Activated CD8-positive, alpha-beta memory T cell treated with anti-CD3 and anti-CD28 coated beads, Interleukin-2, amount 10 ng/mL, durations not matched to agents 7 days and 5 days (primary cell): ENCODE results near the gene CXCR5. TPM values are rescaled to one million over a fixed set of nuclear protein-coding genes. Genes with fewer than 3 reads are reported as not detected.
"Not testable (repeated sequence)": the region's sequence is repeated elsewhere in the genome, so short reads cannot be mapped to it uniquely, and the experiment has no call there.

Experiments used
- ATAC-seq: fragments of 150-1000 bp; cut with Tn5 transposase; one replicate; pipeline ENCODE4 v1.10.0; 2021; ENCODE audit warnings: moderate library complexity
- CTCF ChIA-PET: fragments of 350-600 bp; sonication (Branson Sonifier 250); formaldehyde crosslinking; loops from one replicate; lab custom pipeline; 2021; ENCODE audit warnings: antibody characterized with exemption; lab: Charles Lee
- DNase-seq: peaks from one replicate; pipeline ENCODE4 v3.0.0-alpha.2; 2020
- H3K27ac Mint-ChIP-seq: one replicate; pipeline ENCODE4 v1.8.0; 2021; ENCODE audit warnings: mild to moderate bottlenecking, mixed read lengths
- H3K27me3 Mint-ChIP-seq: one replicate; pipeline ENCODE4 v1.8.0; 2021; ENCODE audit warnings: mixed read lengths
- H3K36me3 Mint-ChIP-seq: one replicate; pipeline ENCODE4 v1.8.0; 2021; ENCODE audit warnings: mild to moderate bottlenecking, mixed read lengths
- H3K4me1 Mint-ChIP-seq: one replicate; pipeline ENCODE4 v1.8.0; 2021; ENCODE audit warnings: mixed read lengths
- H3K4me3 Mint-ChIP-seq: one replicate; pipeline ENCODE4 v1.8.0; 2021; ENCODE audit warnings: mild to moderate bottlenecking, moderate library complexity, mixed read lengths
- H3K9me3 Mint-ChIP-seq: one replicate; pipeline ENCODE4 v1.8.0; 2022; ENCODE audit warnings: low read depth, mixed read lengths
- total RNA-seq, 2 experiments: library from RNA; stranded (reverse); gene quantifications; one replicate each; pipeline ENCODE4 v1.2.3, GENCODE V29; 2021

CXCR5 gene
- total RNA-seq, result under 1 TPM in 1 of 2 experiments, not detected in 1; 0.30 TPM

DNA sequence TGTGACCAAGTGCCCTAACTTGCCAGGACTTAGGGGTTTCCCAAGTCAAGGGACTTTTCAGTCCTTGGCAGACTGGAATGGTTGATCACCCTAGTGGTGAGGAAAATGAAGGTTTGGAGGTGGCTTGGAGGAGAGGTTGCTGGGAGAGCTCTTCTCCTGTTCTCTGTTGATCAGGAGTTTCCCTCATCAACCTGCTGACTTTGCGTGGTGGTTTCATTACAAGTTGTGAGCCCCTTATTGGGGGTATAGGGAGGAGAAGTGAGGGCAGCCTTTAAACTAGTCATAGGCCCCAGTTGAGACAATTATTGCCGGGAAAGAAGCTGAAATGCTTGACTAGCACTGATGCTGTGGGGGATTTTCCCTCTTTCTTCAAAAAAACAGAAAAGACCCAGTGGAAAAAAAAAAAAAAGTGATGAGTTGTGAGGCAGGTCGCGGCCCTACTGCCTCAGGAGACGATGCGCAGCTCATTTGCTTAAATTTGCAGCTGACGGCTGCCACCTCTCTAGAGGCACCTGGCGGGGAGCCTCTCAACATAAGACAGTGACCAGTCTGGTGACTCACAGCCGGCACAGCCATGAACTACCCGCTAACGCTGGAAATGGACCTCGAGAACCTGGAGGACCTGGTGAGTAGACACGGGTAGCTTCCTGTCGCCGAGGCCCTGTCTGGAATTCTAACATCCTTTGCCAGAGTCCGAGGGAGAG, at the start of gene CXCR5:
Gene CXCR5 (plus strand): TSS at position 525 of the 704 bp plus-strand sequence. CDS start 50 bp downstream, at position 575.
- Mint-ChIP-seq H3K36me3 (no peaks in the 10 kb centered on the region), H3K27ac (no peak within 1 kb of the TSS), H3K9me3 (no peaks in the 10 kb centered on the region), H3K4me1 (peaks cover 21% of the 10 kb centered on the region), H3K4me3 (no peak within 1 kb of the TSS), H3K27me3 (peaks cover 11% of the 10 kb centered on the region)
- DNase-seq (no peak), ATAC-seq (no peak)
- CTCF ChIA-PET, result interaction anchor here (1.1 to 2.0 kb wide), 4 partner anchors 8 to 95 kb away, joined by 3 to 5 read pairs (median 4); no protein-coding TSS in a partner anchor

GRCh38 chr11:118834427-118835028, 49.2 kb upstream of the CXCR5 start:
- Mint-ChIP-seq H3K36me3 (no peaks in the 10 kb centered on the region), H3K4me3 (peak overlapping the region; percentile 56), H3K27me3 (no peaks in the 10 kb centered on the region), H3K27ac (peak overlapping the region; percentile 61), H3K4me1 (peaks cover 10% of the 10 kb centered on the region), H3K9me3 (no peaks in the 10 kb centered on the region)
- peak; percentile 45 for ATAC-seq
- CTCF ChIA-PET, result interaction anchor here (0.8 to 1.2 kb wide), 3 partner anchors 32 to 145 kb away, joined by 3 to 6 read pairs (median 4); no protein-coding TSS in a partner anchor
- no peak for DNase-seq

DNA sequence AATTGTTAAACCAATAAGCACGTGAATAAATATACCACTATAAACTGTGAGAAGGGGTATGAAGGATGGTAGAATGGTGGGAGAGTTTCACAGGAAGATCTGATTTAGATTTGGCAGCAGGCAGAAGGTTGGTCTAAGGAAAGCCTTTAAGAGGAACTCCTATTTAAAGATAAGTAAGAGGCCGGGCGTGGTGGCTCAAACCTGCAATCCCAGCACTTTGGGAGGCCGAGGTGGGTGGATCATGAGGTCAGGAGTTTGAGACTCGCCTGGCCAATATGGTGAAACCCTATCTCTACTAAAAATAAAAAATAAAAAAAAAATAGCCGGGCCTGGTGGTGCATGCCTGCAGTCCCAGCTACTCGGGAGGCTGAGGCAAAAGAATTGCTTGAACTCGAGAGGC, 45.8 kb upstream of the CXCR5 start:
- Mint-ChIP-seq H3K27me3 (no peaks in the 10 kb centered on the region), H3K9me3 (no peaks in the 10 kb centered on the region), H3K4me3 (no peak overlapping the region), H3K27ac (no peak overlapping the region), H3K4me1 (peaks cover 29% of the 10 kb centered on the region), H3K36me3 (peaks cover 3% of the 10 kb centered on the region)
- CTCF ChIA-PET, result no interaction called here
- DNase-seq (no peak), ATAC-seq (no peak)

- DNase-seq (no peak), ATAC-seq (no peak)
- Mint-ChIP-seq H3K4me1 (peaks cover 37% of the 10 kb centered on the region), H3K27me3 (no peaks in the 10 kb centered on the region), H3K27ac (peak overlapping the region; percentile 37), H3K9me3 (no peaks in the 10 kb centered on the region), H3K4me3 (no peak overlapping the region), H3K36me3 (peaks cover 3% of the 10 kb centered on the region)
- CTCF ChIA-PET, result no interaction called here
These were observed 44.7 kb upstream of the CXCR5 start for GRCh38 chr11:118838905-118839553.

DNA sequence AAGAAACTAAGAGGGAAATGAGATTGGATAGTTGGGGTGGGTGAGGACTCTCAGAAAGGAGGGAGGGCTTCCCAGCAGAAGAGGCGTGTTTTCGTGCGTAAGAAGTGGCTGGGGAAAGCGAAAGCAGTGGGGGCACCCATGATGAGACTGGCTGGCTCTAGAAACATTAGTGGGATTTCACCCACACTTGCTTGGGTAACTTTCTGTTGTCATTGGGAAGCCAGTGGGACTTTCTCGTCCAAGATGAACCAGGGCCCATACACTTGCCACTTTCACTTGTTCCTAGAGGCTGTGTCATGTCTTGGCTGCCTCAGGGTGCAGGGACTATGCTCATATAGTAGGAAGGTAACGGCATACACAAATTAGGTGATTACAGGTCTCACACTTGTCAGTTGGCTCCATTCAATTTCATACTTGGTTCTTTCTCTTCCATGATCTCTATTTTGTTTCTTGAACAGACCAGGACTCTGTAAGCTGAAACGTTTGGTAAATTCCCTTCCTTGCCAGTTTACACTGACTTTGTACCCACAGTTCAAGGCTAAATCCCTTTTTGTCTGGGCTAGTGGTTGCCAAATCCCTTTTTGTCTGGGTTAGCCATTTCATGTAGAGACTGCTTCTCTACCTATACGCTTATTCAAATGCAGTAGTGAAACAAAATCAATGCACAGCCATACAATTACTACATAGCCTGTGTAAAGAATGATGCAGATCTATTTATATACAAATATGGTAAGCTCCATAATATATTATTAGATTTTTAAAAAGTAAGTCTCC, 42.0 kb upstream of the CXCR5 start:
- H3K4me3 Mint-ChIP-seq, result peak overlapping the region; percentile 72
- H3K27ac Mint-ChIP-seq, result peak overlapping the region; percentile 86
- CTCF ChIA-PET, result no interaction called here
- H3K36me3 Mint-ChIP-seq, result peaks cover 3% of the 10 kb centered on the region
- ATAC-seq (peak; percentile 95), DNase-seq (peak; percentile 80)
- no peaks in the 10 kb centered on the region for H3K9me3 Mint-ChIP-seq
- H3K4me1 Mint-ChIP-seq, result peaks cover 37% of the 10 kb centered on the region
- H3K27me3 Mint-ChIP-seq, result no peaks in the 10 kb centered on the region

GRCh38 chr11:118842369-118842768, 41.3 kb upstream of the CXCR5 start:
- H3K4me3 Mint-ChIP-seq, result no peak overlapping the region
- no peak for DNase-seq
- H3K27ac Mint-ChIP-seq, result no peak overlapping the region
- no peak for ATAC-seq
- no peaks in the 10 kb centered on the region for H3K27me3 Mint-ChIP-seq
- H3K4me1 Mint-ChIP-seq, result peaks cover 37% of the 10 kb centered on the region
- H3K9me3 Mint-ChIP-seq, result no peaks in the 10 kb centered on the region
- H3K36me3 Mint-ChIP-seq, result peaks cover 3% of the 10 kb centered on the region
- CTCF ChIA-PET, result no interaction called here

DNA sequence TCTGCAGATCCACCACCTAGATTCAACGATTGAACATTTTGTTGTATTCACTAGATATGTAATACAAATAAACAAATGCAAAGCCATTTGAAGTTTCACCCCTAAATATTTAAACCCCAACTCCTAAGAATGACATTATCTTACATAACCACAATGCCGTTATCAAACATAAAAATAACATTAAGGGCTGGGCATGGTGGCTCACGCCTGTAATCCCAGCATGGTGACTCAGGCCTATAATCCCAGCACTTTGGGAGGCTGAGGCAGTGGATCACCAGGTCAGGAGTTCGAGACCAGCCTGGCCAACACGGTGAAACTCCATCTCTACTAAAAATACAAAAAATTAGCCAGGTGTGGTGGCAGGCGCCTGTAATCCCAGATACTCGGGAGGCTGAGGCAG, 40.8 kb upstream of the CXCR5 start:
- not testable (repeated sequence) for H3K4me3 Mint-ChIP-seq, H3K9me3 Mint-ChIP-seq

DNA sequence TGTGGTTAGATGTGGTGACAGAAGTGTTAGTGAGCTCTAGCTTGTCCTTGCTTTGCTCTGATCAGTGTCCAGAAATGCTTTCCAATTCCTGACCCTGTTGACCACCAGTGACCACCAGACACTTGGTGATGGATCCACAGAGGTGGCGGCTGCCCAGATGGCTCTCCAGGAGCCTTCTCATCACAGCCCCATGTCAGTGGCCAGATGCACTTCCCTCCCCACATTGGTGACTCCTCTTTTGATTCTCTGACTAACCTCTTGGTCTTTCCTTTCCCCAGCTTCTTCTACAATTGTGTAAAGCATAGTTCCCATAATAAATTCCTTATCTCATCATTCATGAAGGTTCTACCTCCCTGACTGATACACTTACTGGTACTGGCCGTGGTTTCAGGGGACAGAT, 40.1 kb upstream of the CXCR5 start:
- CTCF ChIA-PET, result interaction anchor here (1.2 to 2.4 kb wide), 2 partner anchors 26 to 52 kb away, joined by 4 to 11 read pairs; partner anchors contain the start of gene DDX6
- peaks cover 3% of the 10 kb centered on the region for H3K36me3 Mint-ChIP-seq
- no peak overlapping the region for H3K27ac Mint-ChIP-seq
- DNase-seq (no peak), ATAC-seq (no peak)
- H3K4me3 Mint-ChIP-seq, result no peak overlapping the region
- no peaks in the 10 kb centered on the region for H3K9me3 Mint-ChIP-seq
- peaks cover 37% of the 10 kb centered on the region for H3K4me1 Mint-ChIP-seq
- no peaks in the 10 kb centered on the region for H3K27me3 Mint-ChIP-seq

More for the DNA sequence above, 40.8 kb upstream of the CXCR5 start:
- CTCF ChIA-PET, ATAC-seq, H3K27me3 Mint-ChIP-seq, H3K36me3 Mint-ChIP-seq, DNase-seq, H3K27ac Mint-ChIP-seq: not testable (repeated sequence)
- peaks cover 37% of the 10 kb centered on the region for H3K4me1 Mint-ChIP-seq

- H3K27ac Mint-ChIP-seq, result peak overlapping the region; percentile 74
- H3K4me3 Mint-ChIP-seq, result no peak overlapping the region
- H3K27me3 Mint-ChIP-seq, result peaks cover 2% of the 10 kb centered on the region
- DNase-seq, result peak; percentile 50
- H3K4me1 Mint-ChIP-seq, result peaks cover 35% of the 10 kb centered on the region
- H3K9me3 Mint-ChIP-seq, result no peaks in the 10 kb centered on the region
- CTCF ChIA-PET, result interaction anchor here (0.6 to 2.4 kb wide), 5 partner anchors 25 to 155 kb away, joined by 3 to 11 read pairs (median 3); no protein-coding TSS in a partner anchor
- peaks cover 3% of the 10 kb centered on the region for H3K36me3 Mint-ChIP-seq
- peak; percentile 55 for ATAC-seq
These were observed 38.3 kb upstream of the CXCR5 start for GRCh38 chr11:118845369-118845768.

DNA sequence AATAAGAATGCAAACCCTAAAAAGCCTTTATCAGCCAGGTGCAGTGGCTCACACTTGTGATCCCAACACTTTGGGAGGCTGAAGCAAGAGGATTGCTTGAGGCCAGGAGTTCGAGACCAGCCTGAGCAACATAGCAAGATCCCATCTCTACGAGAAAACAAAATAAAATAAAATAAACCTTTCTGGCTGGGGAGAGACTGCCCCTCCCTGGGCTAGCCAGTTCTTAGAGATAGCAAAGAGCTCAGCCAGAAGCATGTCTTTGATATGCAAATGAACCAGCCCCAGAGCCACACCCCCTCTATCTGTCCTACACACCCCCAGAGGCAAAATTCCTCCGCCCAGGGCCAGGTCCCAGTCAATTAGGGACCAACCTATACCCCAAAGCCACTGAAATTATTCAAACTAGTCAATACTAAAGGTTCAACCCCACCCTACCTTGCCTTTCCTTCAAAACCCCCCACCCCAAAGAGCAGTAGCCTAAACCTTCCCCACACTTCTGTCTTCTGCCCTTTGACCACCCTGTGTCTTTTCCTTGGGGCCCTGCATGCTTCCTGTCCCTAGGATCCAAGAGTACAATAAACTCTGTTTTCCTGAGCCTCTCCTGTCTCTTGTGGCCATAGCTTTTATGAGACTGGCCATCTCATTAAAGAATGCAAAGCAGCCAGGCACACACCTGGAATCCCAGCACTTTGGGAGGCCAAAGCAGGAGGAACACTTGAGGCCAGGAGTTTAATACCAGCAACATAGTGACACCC, 37.3 kb upstream of the CXCR5 start:
- no peak overlapping the region for H3K27ac Mint-ChIP-seq
- H3K4me3 Mint-ChIP-seq, result no peak overlapping the region
- DNase-seq, result no peak
- H3K4me1 Mint-ChIP-seq, result peaks cover 30% of the 10 kb centered on the region
- CTCF ChIA-PET, result no interaction called here
- peaks cover 3% of the 10 kb centered on the region for H3K36me3 Mint-ChIP-seq
- ATAC-seq, result no peak
- H3K27me3 Mint-ChIP-seq, result peaks cover 2% of the 10 kb centered on the region
- no peaks in the 10 kb centered on the region for H3K9me3 Mint-ChIP-seq

- Mint-ChIP-seq H3K27ac (no peak overlapping the region), H3K9me3 (no peaks in the 10 kb centered on the region), H3K4me3 (no peak overlapping the region), H3K36me3 (no peaks in the 10 kb centered on the region), H3K27me3 (peaks cover 2% of the 10 kb centered on the region), H3K4me1 (peaks cover 17% of the 10 kb centered on the region)
- ATAC-seq (no peak), DNase-seq (no peak)
- CTCF ChIA-PET, result interaction anchor here (0.7 to 2.4 kb wide), 2 partner anchors 11 to 20 kb away, joined by 3 to 6 read pairs; no protein-coding TSS in a partner anchor
These were observed 33.9 kb upstream of the CXCR5 start for GRCh38 chr11:118849825-118850224.

GRCh38 chr11:118851970-118852369, 31.7 kb upstream of the CXCR5 start:
- CTCF ChIA-PET, result interaction anchor here (2.4 kb wide), 1 partner anchor 18 kb away, joined by 6 read pairs; no protein-coding TSS in a partner anchor
- Mint-ChIP-seq H3K4me3 (no peak overlapping the region), H3K9me3 (no peaks in the 10 kb centered on the region), H3K27ac (no peak overlapping the region), H3K4me1 (peaks cover 14% of the 10 kb centered on the region), H3K27me3 (peaks cover 2% of the 10 kb centered on the region), H3K36me3 (no peaks in the 10 kb centered on the region)
- ATAC-seq (no peak), DNase-seq (no peak)
